ENCODE data around the gene FBXL14.

Gene FBXL14

GRCh38 chr12:1594261-1595025, at the start of gene FBXL14:
FBXL14 (minus strand) TSS chr12:1594581; CDS start chr12:1594066, 515 bp downstream.
- peak; percentile 86 for DNase-seq

GRCh38 chr12:1643905-1644533, 49.6 kb upstream of the FBXL14 start:
- DNase-seq: no peak

- no peak for DNase-seq
Measured at GRCh38 chr12:1643043-1643442, 48.7 kb upstream of the FBXL14 start.

- DNase-seq: no peak
Measured at GRCh38 chr12:1642513-1642912, 48.1 kb upstream of the FBXL14 start.

- DNase-seq: no peak
Measured at GRCh38 chr12:1640328-1641234, 46.2 kb upstream of the FBXL14 start.

GRCh38 chr12:1639538-1639937, 45.2 kb upstream of the FBXL14 start:
- DNase-seq: no peak

GRCh38 chr12:1638203-1638602, 43.8 kb upstream of the FBXL14 start:
- DNase-seq: no peak

- DNase-seq: no peak
Measured at GRCh38 chr12:1635301-1636095, 41.1 kb upstream of the FBXL14 start.

- DNase-seq: peak; percentile 26
Measured at GRCh38 chr12:1634590-1635191, 40.3 kb upstream of the FBXL14 start.

GRCh38 chr12:1634149-1634548, 39.8 kb upstream of the FBXL14 start:
- DNase-seq: no peak

GRCh38 chr12:1633459-1633858, 39.1 kb upstream of the FBXL14 start:
- DNase-seq: no peak

GRCh38 chr12:1632702-1633101, 38.3 kb upstream of the FBXL14 start:
- no peak for DNase-seq

GRCh38 chr12:1630827-1631591, 36.6 kb upstream of the FBXL14 start:
- DNase-seq: no peak

GRCh38 chr12:1630133-1630826, 35.9 kb upstream of the FBXL14 start:
- DNase-seq: peak; percentile 42

GRCh38 chr12:1629338-1630132, 35.2 kb upstream of the FBXL14 start:
- DNase-seq: no peak

- no peak for DNase-seq
Measured at GRCh38 chr12:1628666-1629337, 34.4 kb upstream of the FBXL14 start, which contains the start of gene WNT5B. WNT5B (plus strand) TSS chr12:1629231; CDS start chr12:1631355, 2,124 bp downstream.

GRCh38 chr12:1622406-1622805, 28.0 kb upstream of the FBXL14 start:
- no peak for DNase-seq

GRCh38 chr12:1620092-1620491, 25.7 kb upstream of the FBXL14 start:
- no peak for DNase-seq

- no peak for DNase-seq
Measured at GRCh38 chr12:1619587-1619986, 25.2 kb upstream of the FBXL14 start.

All from NCI-H510A (cell line).